ENCODE measurements around the gene DNAJC2.

DNAJC2 gene

GRCh38 chr7:103344453-103345149 is at the start of gene DNAJC2:
Gene DNAJC2, minus strand, starts transcription at chr7:103344767. Its CDS starts 145 bp downstream, at chr7:103344622.
- TF ChIP-seq CTCF (conservative IDR thresholded peaks at IDR 0.05; ENCODE audit: low read depth, low read length), result no peak
- Histone ChIP-seq H3K4me1 (ENCODE audit: low read depth, poor library complexity, severe bottlenecking) (peaks cover 65% of the 10 kb centered on the region), H3K4me2 (peak within 1 kb of the TSS; percentile 79), H4K20me1 (ENCODE audit: insufficient read depth) (no peaks in the 10 kb centered on the region), H3K9ac (peak within 1 kb of the TSS; percentile 92), H3K27me3 (ENCODE audit: insufficient read depth, low read depth) (no peaks in the 10 kb centered on the region), H3K27ac (peak within 1 kb of the TSS; percentile 80), H3K36me3 (ENCODE audit: insufficient read depth) (peaks cover 11% of the 10 kb centered on the region; the same call in 1 of the 2 replicates), H2AFZ (ENCODE audit: low read depth) (peak within 1 kb of the TSS; percentile 56), H3K4me3 (IDR thresholded peaks at IDR 0.05; ENCODE audit: insufficient read depth, low read depth, low read length) (peak within 1 kb of the TSS; percentile 75), H3K79me2 (ENCODE audit: insufficient read depth, low read depth) (peaks cover 79% of the 10 kb centered on the region)

- Histone ChIP-seq H3K36me3 (ENCODE audit: insufficient read depth) (no peaks in the 10 kb centered on the region), H3K27me3 (ENCODE audit: insufficient read depth, low read depth) (no peaks in the 10 kb centered on the region), H3K27ac (no peak overlapping the region), H4K20me1 (ENCODE audit: insufficient read depth) (no peaks in the 10 kb centered on the region), H3K4me2 (no peak overlapping the region), H3K9ac (no peak overlapping the region), H3K4me3 (IDR thresholded peaks at IDR 0.05; ENCODE audit: insufficient read depth, low read depth, low read length) (no peak overlapping the region), H2AFZ (ENCODE audit: low read depth) (no peak overlapping the region), H3K79me2 (ENCODE audit: insufficient read depth, low read depth) (no peaks in the 10 kb centered on the region), H3K4me1 (ENCODE audit: low read depth, poor library complexity, severe bottlenecking) (no peaks in the 10 kb centered on the region)
- TF ChIP-seq CTCF (conservative IDR thresholded peaks at IDR 0.05; ENCODE audit: low read depth, low read length), result no peak
These were observed 47.4 kb upstream of the DNAJC2 start for GRCh38 chr7:103391976-103392375.

- no peak for TF ChIP-seq CTCF (conservative IDR thresholded peaks at IDR 0.05; ENCODE audit: low read depth, low read length)
- no peaks in the 10 kb centered on the region for H3K4me1 ChIP-seq (ENCODE audit: low read depth, poor library complexity, severe bottlenecking)
- H3K4me2 ChIP-seq, result no peak overlapping the region
- H3K27ac ChIP-seq, result no peak overlapping the region
- no peak overlapping the region for H3K9ac ChIP-seq
- H3K36me3 ChIP-seq (ENCODE audit: insufficient read depth), result no peaks in the 10 kb centered on the region
- no peak overlapping the region for H3K4me3 ChIP-seq (IDR thresholded peaks at IDR 0.05; ENCODE audit: insufficient read depth, low read depth, low read length)
- no peaks in the 10 kb centered on the region for H3K27me3 ChIP-seq (ENCODE audit: insufficient read depth, low read depth)
- no peaks in the 10 kb centered on the region for H4K20me1 ChIP-seq (ENCODE audit: insufficient read depth)
- no peaks in the 10 kb centered on the region for H3K79me2 ChIP-seq (ENCODE audit: insufficient read depth, low read depth)
- H2AFZ ChIP-seq (ENCODE audit: low read depth), result no peak overlapping the region
These were observed 46.6 kb upstream of the DNAJC2 start for GRCh38 chr7:103391150-103391549.

GRCh38 chr7:103389263-103389662 is 44.7 kb upstream of the DNAJC2 start:
- Histone ChIP-seq H3K4me3 (IDR thresholded peaks at IDR 0.05; ENCODE audit: insufficient read depth, low read depth, low read length) (no peak overlapping the region), H3K27me3 (ENCODE audit: insufficient read depth, low read depth) (no peaks in the 10 kb centered on the region), H4K20me1 (ENCODE audit: insufficient read depth) (no peaks in the 10 kb centered on the region), H3K27ac (no peak overlapping the region), H3K9ac (no peak overlapping the region), H3K4me1 (ENCODE audit: low read depth, poor library complexity, severe bottlenecking) (no peaks in the 10 kb centered on the region), H3K4me2 (no peak overlapping the region), H2AFZ (ENCODE audit: low read depth) (no peak overlapping the region), H3K36me3 (ENCODE audit: insufficient read depth) (no peaks in the 10 kb centered on the region), H3K79me2 (ENCODE audit: insufficient read depth, low read depth) (no peaks in the 10 kb centered on the region)
- no peak for TF ChIP-seq CTCF (conservative IDR thresholded peaks at IDR 0.05; ENCODE audit: low read depth, low read length)

Measured in KMS-11 (cell line).